Suppressor macrophage treated with lipopolysaccharide for 1 hour (primary cell): ENCODE measurements around the gene PACS2.
"Not testable (repeated sequence)": the region's sequence is repeated elsewhere in the genome, so short reads cannot be mapped to it uniquely, and the experiment has no call there.

ENCODE experiments used
- DNase-seq, 3 donors: peaks; one replicate each; pipeline ENCODE4 v3.0.0-alpha.2; 2020 to 2022

Gene PACS2

DNA sequence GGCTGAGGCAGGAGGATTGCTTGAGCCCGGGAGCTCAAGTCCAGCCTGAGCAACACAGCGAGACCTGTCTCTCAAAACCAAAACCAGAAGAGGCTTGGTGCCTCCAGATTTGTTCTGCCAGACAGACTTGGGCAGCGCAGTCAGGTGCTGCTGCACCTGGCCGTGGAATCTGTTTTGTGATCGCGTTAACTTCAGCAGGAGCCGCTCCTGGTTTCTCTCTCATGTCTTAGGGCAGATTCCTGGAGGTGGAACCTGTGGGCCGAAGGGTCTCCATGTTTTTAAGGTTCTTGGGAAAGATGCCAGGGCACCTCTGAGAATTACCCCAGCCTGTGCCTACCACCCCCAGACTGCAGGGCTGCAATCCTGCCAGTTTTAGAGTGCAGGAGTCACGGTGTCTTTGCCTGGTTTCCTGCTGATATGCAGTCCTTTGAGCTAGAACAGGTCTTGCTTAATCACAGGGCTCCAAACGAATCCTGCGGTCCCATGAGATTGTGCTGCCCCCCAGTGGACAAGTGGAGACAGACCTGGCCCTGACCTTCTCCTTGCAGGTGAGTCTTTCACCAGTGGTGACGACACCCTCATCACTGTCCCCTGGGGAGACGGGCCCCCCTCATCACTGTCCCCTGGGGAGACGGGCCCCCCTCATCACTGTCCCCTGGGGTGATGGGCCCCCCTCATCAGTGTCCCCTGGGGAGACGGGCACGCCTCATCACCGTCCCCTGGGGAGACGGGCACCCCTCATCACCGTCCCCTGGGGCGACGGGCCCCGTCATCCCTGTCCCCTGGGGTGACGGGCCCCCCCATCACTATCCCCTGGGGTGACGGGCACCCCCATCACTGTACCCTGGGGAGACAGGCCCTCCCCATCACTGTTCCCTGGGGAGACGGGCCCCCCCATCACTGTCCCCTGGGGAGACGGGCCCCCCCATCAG lies 37.6 kb downstream of the PACS2 start:
- DNase-seq, result peak; percentile 82 to 90 (median 89)

DNA sequence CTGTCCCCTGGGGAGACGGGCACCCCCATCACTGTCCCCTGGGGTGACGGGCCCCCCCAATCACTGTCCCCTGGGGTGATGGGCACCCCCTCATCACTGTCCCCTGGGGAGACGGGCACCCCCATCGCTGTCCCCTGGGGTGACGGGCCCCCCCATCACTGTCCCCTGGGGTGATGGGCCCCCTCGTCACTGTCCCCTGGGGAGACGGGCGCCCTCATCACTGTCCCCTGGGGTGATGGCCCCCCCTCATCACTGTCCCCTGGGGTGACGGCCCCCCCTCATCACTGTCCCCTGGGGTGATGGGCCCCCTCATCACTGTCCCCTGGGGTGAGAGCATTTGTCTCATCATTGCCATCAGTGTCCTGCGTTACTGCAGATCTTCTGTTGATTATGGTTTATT lies 38.6 kb downstream of the PACS2 start:
- no peak for DNase-seq

DNA sequence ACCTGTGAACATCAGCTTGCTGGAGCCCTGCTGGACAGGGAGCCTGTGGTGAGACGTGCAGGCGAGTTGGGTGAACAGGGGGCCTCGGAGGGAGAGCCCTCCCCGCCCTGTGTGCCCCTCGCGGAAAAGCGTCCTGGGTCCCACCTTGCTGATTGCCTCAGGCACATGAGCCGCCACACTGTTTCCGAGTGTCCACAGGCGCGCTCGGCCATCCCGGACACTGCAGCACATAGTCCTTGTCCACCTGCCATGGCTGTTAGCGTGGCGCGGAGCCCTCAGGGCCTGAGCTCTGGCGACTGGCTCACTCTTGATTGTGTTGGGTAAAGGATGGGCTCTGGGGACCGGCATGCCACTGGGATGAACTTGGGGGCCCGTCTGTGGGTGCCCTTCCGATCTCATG lies 40.0 kb downstream of the PACS2 start:
- DNase-seq, result no peak

DNA sequence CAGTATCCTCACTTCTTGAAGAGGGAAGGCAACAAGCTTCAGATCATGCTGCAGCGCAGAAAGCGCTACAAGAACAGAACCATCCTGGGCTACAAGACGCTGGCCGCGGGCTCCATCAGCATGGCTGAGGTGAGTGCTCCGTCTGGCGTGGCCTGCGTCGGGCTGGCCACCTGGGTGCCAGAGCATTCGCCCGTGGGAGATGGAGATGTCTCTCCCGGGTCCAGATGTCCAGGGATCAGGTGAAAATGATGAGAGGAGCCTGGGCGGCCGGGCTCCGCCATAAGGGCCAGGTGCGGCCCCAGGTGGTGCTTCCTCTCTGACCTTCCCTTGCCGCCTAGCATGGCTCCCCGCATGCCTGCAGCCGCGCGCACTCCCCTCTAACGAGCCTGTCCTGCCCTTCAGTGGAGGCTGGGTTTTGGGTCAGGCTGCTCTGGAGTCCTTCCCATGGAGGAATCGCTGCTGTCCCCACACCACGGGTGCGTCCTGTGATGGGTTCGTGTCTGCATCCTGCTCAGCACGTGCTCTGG lies 40.6 kb downstream of the PACS2 start:
- DNase-seq, result no peak

DNA sequence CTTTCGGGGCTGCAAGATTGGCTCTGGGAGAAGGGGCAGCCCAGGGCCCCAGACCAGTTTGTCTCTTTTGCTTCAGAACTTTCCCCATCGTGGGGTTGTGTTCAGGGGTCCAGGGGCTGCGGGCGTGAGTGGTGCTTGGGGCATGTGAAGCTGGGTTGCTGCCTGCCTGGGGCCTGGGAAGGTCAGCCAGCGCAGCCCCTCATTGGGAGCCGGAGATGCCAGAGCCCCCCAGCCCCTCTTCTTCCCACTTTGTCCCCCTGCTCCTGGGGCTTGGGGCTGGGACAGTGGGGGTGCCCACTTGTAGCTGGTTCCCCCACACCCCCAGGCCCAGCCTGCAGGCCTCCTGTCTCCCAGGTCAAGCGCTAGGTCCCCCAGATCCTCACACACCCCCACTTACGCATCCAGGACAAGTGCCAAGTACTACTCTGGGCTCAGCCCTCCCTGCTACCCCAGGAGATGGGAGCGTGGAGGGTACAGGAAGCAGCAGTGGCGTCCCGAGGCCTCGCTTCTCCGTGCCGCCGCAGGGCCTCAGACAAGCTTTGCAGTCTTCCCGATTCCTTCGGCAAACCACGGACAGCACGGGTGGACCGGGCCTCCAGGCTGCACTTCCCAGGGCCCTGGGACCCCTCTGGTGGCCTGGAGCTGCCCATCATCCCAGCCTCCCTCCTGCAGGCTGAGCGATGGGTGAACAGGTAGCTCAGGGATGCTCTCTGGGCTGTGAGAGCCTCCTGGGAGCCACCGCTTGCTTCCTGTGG lies 41.5 kb downstream of the PACS2 start:
- no peak for DNase-seq

DNA sequence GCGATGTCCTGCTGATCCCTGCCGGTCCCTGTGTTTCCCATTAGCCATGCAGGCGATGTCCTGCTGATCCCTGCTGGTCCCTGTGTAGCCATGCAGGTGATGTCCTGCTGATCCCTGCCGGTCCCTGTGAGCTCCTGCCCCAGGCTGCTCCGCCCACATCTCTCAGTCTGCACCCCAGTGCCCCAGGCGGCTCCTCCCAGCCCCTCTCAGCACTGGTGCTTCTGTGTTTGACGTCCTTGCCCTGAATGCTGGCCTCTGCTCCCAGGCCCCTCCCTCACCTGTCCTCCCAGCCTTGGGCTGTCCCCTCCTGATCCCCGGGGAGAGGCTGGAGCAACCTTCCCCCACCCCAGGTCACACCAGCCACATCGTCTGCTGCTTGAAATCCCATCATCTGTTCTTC lies 42.4 kb downstream of the PACS2 start:
- DNase-seq, result no peak

DNA sequence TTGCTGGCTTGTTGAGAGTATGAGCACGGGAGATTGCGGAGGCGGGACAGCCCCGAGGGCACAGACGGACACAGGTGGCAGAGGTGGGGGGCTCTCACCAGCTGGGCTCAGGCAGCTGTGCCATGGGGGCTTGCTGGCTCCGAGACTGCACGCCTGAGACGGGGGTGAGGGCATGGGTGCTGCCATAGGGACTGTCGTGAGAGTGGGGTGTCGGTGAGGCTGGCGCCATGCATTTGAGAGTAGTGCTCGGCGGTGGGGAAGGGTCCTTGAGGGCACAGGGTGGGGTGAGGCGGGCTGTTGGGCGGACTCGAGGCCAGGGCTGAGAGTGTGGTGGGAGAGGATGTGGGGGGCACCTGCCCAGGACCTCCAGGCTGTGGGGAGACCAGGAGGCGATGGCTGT lies 43.1 kb downstream of the PACS2 start:
- DNase-seq, result no peak

DNA sequence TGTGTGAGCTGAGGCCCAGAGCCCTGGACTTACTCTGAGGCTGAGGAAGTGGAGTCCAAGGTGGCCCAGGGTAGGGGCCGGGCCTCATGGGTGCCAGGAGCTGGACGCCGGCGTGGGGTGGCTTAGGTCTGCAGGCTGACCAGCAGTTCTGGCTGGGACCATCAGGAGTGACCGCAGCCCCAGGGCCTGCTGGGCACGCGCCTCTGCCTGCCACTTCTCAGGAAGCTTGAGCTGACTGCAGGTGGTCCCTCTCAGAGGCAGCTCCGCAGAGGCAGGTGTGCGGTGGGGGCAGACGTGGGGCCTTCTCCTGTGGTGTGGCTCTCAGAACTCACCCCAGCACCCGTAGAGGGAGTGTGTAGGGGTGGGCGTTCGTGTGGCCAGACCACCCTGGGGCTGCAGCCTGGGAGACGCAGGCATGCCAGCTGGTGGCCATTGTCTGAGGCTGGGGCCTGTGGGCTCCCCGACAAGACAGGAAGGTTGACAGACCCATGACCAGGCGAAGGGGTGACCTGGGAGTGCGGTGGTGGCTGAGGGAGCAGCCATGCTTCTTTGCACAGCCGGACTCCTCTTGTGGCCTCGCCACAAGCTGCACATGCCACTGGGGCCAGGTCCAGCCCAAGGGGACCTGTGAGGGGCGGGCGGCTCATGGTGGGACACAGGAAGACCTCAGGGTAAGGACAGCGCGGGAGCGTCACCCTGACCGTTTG lies 43.7 kb downstream of the PACS2 start:
- no peak for DNase-seq

DNA sequence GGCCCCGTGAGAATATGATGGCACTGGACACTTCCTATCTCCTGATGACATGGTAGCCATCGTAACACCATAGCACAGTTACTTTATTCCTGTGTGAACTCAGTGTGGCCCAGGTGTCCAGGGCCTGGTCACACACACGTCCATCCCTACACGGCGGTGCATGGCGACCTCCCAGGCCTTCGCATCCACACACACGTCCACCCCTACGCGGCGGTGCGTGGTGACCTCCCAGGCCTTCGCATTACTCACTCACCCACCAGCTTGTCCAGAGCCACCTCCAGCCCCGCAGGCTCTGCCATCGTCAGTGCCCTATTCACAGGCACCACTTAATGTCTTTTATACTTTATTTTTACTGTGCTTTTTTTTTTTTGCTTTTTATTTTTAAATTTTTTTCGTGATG lies 44.4 kb downstream of the PACS2 start:
- no peak for DNase-seq

DNA sequence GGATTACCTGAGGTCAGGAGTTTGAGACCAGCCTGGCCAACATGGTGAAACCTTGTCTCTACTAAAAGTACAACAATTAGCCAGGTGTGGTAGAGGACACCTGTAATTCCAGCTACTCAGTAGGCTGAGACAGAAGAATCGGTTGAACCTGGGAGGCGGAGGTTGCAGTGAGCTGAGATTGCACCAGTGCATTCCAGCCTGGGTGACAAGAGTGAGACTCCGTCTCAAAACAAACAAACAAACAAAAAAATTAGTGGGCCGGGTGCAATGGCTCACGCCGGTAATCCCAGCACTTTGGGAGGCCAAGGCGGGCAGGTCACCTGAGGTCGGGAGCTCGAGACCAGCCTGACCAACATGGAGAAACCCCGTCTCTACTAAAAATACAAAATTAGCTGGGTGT lies 46.9 kb downstream of the PACS2 start:
- not testable (repeated sequence) for DNase-seq

DNA sequence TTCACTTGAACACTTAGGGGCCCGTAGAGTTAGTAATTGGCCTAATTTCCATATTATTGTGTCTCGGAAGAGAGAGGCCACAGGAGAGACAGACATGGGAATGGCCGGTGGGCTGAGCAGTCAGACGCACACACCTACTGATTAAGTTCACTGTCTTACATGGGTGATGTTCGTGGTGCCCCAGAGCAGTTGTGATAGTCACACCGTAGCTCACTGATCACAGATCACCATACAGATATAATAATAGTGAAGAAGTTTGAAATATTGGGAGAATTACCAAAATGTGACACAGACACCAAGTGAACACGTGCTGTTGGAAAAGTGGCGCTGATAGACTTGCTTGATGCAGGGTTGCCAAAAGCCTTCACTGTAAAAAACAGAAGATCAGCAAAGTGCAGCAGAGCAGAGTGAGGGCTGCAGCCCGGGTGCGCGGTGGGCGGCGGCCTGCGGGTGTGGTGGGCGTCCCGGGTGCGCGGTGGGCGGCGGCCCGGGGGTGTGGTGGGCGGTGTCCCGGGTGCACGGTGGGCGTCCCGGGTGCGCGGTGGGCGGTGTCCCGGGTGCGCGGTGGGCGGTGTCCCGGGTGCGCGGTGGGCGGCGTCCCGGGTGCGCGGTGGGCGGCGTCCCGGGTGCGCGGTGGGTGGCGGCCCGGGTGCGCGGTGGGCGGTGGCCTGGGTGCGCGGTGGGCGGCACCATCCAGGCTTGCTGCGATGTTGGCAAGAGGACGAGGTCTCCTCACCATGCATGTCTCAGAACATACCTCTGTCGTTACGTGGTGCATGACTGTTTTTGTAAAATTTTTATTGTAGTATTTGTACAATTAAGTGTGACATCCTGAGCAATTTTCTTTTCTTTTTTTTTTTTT lies 49.5 kb downstream of the PACS2 start:
- peak in 1 of 3 donors; percentile 26 for DNase-seq

DNA sequence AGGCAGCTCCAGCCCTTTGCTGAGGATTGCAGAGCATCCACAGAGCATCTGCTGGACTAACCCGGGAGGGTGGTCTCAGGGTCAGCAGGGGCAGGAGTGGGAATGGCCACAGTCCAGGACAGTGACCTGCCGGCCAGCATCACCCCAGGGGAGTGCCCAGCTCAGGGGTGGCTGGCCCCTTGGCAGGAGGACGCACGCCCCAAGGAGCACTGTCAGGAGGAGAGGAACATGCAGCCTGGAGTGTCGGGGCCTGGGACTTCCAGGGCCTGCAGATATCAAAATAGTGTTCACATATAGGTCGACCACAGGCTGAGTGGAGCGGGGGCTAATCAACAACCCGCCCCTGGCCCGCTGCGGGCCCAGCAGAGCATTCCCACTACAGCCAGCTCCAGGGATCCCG lies 50.6 kb downstream of the PACS2 start:
- DNase-seq, result no peak

DNA sequence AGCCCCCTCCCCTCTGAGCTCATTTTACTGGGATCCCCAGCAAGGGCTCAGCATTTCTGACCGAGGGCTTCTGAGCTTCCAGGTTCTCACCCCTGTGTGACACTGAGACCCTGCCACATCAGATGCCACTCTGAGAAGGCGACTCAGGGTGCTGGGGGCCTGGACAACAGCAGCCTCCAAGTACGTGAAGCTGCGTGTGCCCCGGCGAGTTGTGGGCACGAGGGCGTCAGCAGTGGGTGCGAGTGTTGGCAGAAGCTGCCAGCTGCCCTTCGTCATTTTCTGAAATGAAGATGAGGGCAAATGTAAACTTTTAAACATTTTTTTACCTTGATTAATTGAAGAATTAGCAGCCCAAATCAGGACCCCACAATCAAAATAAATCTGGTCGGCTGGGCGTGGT lies 51.1 kb downstream of the PACS2 start:
- DNase-seq, result no peak

DNA sequence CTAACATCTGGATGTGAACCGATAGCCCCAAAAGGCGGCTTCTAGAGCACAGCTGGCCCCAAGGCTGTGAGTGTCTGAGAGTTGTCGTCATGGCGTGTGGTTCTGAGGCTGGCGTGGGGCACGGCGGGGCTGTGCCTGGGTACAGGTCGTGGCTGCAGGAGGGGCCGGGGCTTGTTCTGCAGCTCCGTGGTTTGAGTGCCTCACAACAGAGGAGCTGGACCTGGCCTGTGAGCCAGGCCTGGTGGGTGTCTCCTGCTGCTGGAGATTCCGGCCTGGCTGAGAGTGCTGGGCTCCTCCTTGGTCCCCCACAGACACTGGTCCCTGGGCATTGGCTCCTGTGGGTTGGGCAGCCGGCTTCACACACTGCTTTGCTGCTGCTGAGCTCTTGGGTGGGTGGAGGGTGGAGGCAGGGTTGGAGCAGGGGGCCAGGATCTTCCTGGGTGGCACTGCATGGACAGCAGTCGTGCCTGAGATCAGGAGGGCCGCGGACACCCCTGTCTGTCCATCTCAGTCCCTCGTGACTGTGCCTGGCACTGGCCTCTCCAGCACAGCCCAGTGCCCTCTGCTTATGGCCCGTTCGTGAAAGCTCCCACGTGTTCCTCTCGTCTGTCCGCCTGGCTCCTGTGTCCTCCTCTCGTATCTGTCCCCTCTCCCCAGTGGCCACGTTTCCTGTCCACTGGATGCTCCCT lies 52.0 kb downstream of the PACS2 start:
- no peak for DNase-seq

DNA sequence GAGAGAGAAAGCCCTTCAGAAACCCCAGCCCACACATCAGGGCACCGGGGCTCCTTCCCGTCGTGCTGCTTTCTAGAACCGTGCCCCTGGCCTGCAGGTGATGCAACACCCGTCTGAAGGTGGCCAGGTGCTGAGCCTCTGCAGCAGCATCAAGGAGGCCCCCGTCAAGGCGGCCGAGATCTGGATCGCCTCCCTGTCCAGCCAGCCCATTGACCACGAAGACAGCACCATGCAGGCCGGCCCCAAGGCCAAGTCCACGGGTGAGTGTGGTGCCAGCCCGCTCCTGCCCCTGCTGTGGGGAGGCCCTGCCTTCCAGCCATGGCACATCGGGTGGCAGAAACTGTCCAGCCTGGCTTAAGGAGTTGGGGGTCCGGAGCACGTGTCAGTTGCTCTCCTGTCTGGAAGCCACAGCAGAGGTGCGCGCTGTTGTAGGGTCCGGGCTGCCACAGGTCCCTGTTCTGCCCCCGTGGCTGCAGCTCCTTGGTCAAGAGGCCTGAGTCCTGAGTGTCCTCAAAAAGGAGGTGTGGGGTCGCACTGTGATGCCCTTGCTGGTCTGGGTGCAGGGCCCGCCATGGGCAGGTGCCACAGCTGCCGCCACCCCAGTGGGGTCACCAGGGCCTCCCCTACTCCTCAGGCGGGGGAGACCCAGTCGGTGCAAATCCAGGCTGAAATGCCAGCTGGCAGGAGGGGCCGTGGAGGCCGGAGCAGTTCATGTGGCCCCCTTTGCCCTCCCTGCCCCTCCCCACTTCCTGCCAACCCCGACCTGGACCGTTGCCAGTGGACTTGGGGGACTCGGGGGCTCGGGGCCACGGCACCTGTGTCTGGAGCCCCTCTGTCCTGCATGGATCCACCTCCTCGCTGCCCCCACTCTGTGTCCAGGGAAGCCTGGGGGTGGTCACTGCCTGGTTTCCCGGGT lies 52.8 kb downstream of the PACS2 start:
- no peak for DNase-seq

DNA sequence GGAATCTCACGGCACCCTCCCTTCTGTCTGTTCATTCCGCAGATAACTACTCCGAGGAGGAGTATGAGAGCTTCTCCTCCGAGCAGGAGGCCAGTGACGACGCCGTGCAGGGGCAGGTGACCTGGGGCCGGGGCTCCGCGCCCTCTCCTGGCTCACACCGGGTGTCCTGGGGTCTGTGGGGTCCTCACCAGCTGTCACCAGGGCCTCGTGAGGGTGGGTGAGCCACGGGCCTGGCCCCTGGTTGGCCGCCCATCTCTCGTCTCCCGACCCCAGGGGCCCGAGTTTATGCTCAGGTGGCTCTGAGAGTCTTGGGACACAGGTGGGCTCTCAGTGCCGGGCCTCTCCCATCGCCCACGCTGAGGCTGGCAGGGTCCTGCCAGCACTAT lies 53.5 kb downstream of the PACS2 start:
- DNase-seq, result no peak

DNA sequence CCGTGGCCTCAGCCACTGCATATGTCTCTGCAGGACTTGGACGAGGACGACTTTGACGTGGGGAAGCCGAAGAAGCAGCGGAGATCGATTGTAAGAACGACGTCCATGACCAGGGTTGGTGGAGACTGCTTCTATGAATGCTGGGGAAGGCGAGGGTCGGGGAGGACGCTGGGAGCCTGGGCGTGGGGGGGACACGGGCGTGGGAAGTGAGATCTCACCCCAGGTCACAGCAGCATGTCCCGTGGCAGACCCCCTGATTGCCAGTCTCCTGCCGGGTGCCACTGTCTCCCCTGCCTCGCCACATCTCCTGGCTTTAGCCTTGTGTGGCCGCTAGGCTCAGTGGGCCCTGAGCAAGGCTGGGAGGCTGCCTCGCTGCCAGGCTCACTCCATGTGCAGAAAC lies 53.9 kb downstream of the PACS2 start:
- DNase-seq, result no peak

DNA sequence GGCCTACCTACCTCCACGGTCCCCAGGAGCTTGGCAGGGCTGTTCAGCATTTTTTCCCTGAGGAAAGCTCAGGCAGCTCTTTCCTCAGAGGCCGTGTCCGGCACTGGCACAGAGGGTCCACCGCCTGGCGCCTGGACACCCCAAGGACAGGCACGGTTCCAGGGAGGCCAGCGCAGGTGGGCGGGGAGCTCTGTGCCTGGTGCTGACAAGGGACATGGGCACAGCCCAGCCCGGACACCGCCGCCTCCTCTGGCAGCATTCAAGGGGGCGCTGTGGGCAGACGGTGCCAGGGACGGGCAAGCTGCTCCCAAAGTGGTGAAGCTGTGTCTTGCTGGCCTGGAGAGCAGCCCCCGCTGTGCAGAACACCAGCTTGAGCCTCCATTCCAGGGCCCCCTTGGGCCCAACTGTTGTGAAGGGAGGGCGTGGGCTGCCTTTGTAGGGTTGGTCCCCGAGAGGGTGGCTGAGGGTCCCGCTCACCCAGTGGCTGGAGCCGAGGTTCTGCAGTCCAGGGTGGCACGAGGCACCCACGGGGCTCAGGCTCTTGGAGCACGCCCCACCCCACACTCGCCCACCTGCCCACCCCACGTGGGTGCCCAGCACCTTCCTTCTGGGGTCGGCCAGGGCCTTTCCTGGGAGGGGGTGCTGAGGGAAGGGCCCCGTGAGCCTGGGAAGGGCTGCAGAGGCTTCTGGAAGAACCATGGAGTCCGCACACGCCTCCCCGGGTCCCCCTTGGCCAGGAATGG lies 54.5 kb downstream of the PACS2 start:
- DNase-seq, result no peak

DNA sequence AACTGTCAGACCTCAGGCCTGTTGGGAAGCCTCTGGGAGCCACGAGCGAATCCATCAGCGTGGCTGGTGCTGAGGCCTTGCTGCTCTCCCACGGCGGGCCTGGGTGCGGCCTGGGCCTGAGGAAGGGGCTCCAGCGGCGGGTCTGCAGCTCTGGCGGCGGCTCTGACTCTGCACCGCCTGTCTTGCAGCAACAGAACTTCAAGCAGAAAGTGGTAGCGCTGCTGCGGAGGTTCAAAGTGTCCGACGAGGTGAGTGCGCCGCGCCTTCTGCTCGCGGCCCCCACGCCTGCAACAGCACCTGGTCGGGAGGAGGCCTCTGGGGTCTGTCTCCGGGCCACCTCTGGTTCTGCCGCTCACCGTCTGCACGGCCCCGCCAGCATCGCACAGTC lies 55.1 kb downstream of the PACS2 start:
- DNase-seq, result no peak

DNA sequence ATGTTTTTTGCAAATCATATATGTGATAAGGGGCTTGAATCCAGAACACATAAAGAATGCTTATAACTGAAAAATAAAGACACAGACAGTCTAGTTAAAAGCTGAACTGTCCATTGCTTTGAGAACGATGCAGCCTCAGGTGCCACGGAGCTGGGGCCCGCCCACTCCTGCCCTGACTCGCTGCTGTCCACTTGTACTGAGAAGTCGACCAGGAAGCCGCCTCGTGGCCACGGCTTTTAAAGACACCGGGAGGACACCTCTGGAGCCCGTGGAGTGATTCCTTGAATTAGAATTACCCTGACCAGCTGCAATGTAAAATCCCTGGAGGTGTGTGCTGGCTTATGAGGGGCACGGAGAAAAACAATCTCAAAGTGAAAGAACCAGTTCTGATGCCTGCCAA lies 59.8 kb downstream of the PACS2 start:
- DNase-seq, result no peak
